HCT116 (cell line): ENCODE measurements around the gene ATG14. TPM values are rescaled to one million over a fixed set of nuclear protein-coding genes. Genes with fewer than 3 reads are reported as not detected.
A peak's percentile ranks its signal among the peaks of the same experiment; 100 is the strongest.

Experiments used
- ATAC-seq: fragments of 200-7000 bp; cut with Tn5 transposase; 2 replicates; pipeline ENCODE4 v1.9.1; 2020; ENCODE audit warnings: mild to moderate bottlenecking, moderate library complexity
- BruUV-seq: library from RNA; stranded (reverse); fragments of 400-500 nt; replicated peaks from 2 replicates; lab custom pipeline; 2021; lab: Mats Ljungman, UMichigan
- CTCF ChIA-PET: fragments of 300-600 bp; sonication (Branson Sonifier 250); formaldehyde crosslinking; loops from one replicate; lab custom pipeline; 2021; ENCODE audit warnings: antibody characterized with exemption; lab: Charles Lee
- POLR2A ChIA-PET: fragments of 300-600, 350-600 bp; sonication (Branson Sonifier 250); formaldehyde crosslinking; loops from one replicate; lab custom pipeline; 2021; ENCODE audit warnings: antibody characterized with exemption; lab: Charles Lee
- RAD21 ChIA-PET, 2 experiments: fragments of 300-600 bp; sonication (Branson Sonifier 250); formaldehyde crosslinking; loops; one replicate each; lab custom pipeline; 2023; ENCODE audit warnings: low total read pairs in 2 of 2; ENCODE audit not compliant: uncharacterized antibody in 2 of 2, unreplicated experiment in 2 of 2, low non-redundant PET in 1 of 2; lab: Charles Lee
- DNase-seq: peaks from one replicate; pipeline ENCODE4 v3.0.0-alpha.2; 2010; ENCODE audit warnings: low read depth, low spot score
- H2AFZ ChIP-seq: fragments of 200-600 bp; shearing (Covaris generic), sonication (generic); 2 replicates; pipeline ENCODE4 v1.6.1; 2017; ENCODE audit warnings: low read depth, mixed run types, mixed read lengths, antibody characterized with exemption, low read length; ENCODE audit not compliant: poor library complexity, severe bottlenecking
- H3K27ac ChIP-seq: 2 replicates; pipeline ENCODE4 v1.5.1; 2012; ENCODE audit warnings: low read depth, low read length
- H3K27me3 ChIP-seq: fragments of 200-600 bp; sonication (generic); 2 replicates; pipeline ENCODE4 v1.6.1; 2016; ENCODE audit warnings: mixed run types, low read length, mixed read lengths; ENCODE audit not compliant: insufficient read depth
- H3K36me3 ChIP-seq, 2 experiments: fragments of 200-500 bp in 1 of 2; fragments of 200-600 bp in 1 of 2; sonication (Bioruptor generic) in 1 of 2; sonication (generic) in 1 of 2; 2 replicates each; pipeline versions ENCODE4 v1.5.1 to v1.6.1; 2014 to 2016; ENCODE audit warnings: low read length in 2 of 2, inconsistent platforms in 1 of 2, mixed read lengths in 1 of 2, mixed run types in 1 of 2; ENCODE audit not compliant: insufficient read depth in 2 of 2, control insufficient read depth in 1 of 2
- H3K4me1 ChIP-seq, 2 experiments: fragments of 200-600 bp in 1 of 2; sonication (generic) in 1 of 2; 2 replicates each; pipeline versions ENCODE4 v1.5.1 to v1.6.1; 2012 to 2017; ENCODE audit warnings: low read length in 2 of 2, inconsistent platforms in 1 of 2, mild to moderate bottlenecking in 1 of 2, mixed read lengths in 1 of 2, mixed run types in 1 of 2, moderate library complexity in 1 of 2; ENCODE audit not compliant: insufficient read depth in 2 of 2, control insufficient read depth in 1 of 2
- H3K4me2 ChIP-seq: fragments of 200-600 bp; sonication (generic); 2 replicates; pipeline ENCODE4 v1.6.1; 2017; ENCODE audit warnings: mixed run types, low read length, mixed read lengths
- H3K4me3 ChIP-seq, 2 experiments: fragments of 200-600 bp in 1 of 2; sonication (generic) in 1 of 2; replicated peaks in 1 of 2; 2 replicates each; pipeline ENCODE4 v1.5.1; 2011 to 2016; ENCODE audit warnings: low read length in 2 of 2, control low read depth in 1 of 2, low read depth in 1 of 2, mild to moderate bottlenecking in 1 of 2, mixed read lengths in 1 of 2, mixed run types in 1 of 2
- H3K79me2 ChIP-seq: fragments of 200-600 bp; sonication (generic); 2 replicates; pipeline ENCODE4 v1.6.1; 2017; ENCODE audit warnings: mild to moderate bottlenecking, mixed run types, low read length, moderate library complexity, mixed read lengths; ENCODE audit not compliant: insufficient read depth
- H3K9ac ChIP-seq: fragments of 200-600 bp; sonication (generic); 2 replicates; pipeline ENCODE4 v1.6.1; 2016; ENCODE audit warnings: low read length, mixed read lengths
- H3K9me2 ChIP-seq: fragments of 200-600 bp; sonication (generic), shearing (Covaris generic); 2 replicates; pipeline ENCODE4 v1.6.1; 2017; ENCODE audit warnings: mixed run types, mild to moderate bottlenecking, moderate library complexity; ENCODE audit not compliant: insufficient read depth
- H3K9me3 ChIP-seq, 2 experiments: fragments of 200-500 bp in 1 of 2; fragments of 200-600 bp in 1 of 2; sonication (Bioruptor generic) in 1 of 2; sonication (generic) in 1 of 2; 2 replicates each; pipeline ENCODE4 v1.6.1; 2014 to 2017; ENCODE audit warnings: low read length in 2 of 2, mixed read lengths in 2 of 2, inconsistent platforms in 1 of 2, low read depth in 1 of 2, mild to moderate bottlenecking in 1 of 2, mixed run types in 1 of 2, moderate library complexity in 1 of 2; ENCODE audit not compliant: control insufficient read depth in 1 of 2, insufficient read depth in 1 of 2
- H4K20me1 ChIP-seq: fragments of 200-600 bp; sonication (generic), shearing (Covaris generic); 2 replicates; pipeline ENCODE4 v1.6.1; 2017; ENCODE audit warnings: mixed run types, mild to moderate bottlenecking, moderate library complexity; ENCODE audit not compliant: insufficient read depth
- CBX3 ChIP-seq: IDR thresholded peaks from 2 replicates; pipeline ENCODE4 v1.6.1; 2012; ENCODE audit warnings: low read depth
- EZH2phosphoT487 ChIP-seq: fragments of 200-600 bp; IDR thresholded peaks from 2 replicates; pipeline ENCODE4 v1.6.1; 2018; ENCODE audit warnings: antibody characterized with exemption, borderline replicate concordance
- POLR2AphosphoS5 ChIP-seq: IDR thresholded peaks from 2 replicates; pipeline ENCODE4 v1.6.1; 2011; ENCODE audit warnings: mild to moderate bottlenecking, low read depth, low read length, moderate library complexity
- RAD21 ChIP-seq: IDR thresholded peaks from 2 replicates; pipeline ENCODE4 v1.6.1; 2012; ENCODE audit warnings: low read depth, mild to moderate bottlenecking
- SP1 ChIP-seq: IDR thresholded peaks from 2 replicates; pipeline ENCODE4 v1.6.1; 2012; ENCODE audit warnings: low read depth
- ZNF274 ChIP-seq: fragments of 200-500 bp; sonication (Bioruptor generic); IDR thresholded peaks from 2 replicates; pipeline ENCODE4 v1.6.1; 2014; ENCODE audit warnings: mild to moderate bottlenecking, low read depth, low read length, inconsistent platforms
- intact Hi-C: fragments of 100-400 bp; cut with micrococcal nuclease; formaldehyde crosslinking; loops from 2 replicates; pipeline ENCODE4 v1.10.0; 2022
- total RNA-seq: library from RNA; stranded (reverse); gene quantifications from one replicate; pipeline ENCODE4 v1.2.1, GENCODE V29; 2021; ENCODE audit not compliant: unreplicated experiment
- TF ChIP-seq, protein P1 (sequence below), 3 experiments: fragments of 200-600 bp in 1 of 3; sonication (generic) in 1 of 3; IDR thresholded peaks in 2 of 3; conservative IDR thresholded peaks in 1 of 3; 2 replicates each; pipeline ENCODE4 v1.5.1; 2012 to 2017; ENCODE audit warnings: low read depth in 2 of 3, low read length in 2 of 3, antibody characterized with exemption in 1 of 3, borderline replicate concordance in 1 of 3, control low read depth in 1 of 3, mild to moderate bottlenecking in 1 of 3, mixed read lengths in 1 of 3, mixed run types in 1 of 3, moderate library complexity in 1 of 3; ENCODE audit not compliant: insufficient read depth in 1 of 3
- TF ChIP-seq, protein P2 (sequence below): IDR thresholded peaks from 2 replicates; pipeline ENCODE4 v1.6.1; 2012
- TF ChIP-seq, protein P3 (sequence below): IDR thresholded peaks from 2 replicates; pipeline ENCODE4 v1.6.1; 2011; ENCODE audit warnings: mild to moderate bottlenecking, low read length, moderate library complexity; ENCODE audit not compliant: insufficient replicate concordance; ENCODE audit errors: extremely low read depth

ATG14 gene
- total RNA-seq, 1 experiment from 2014 or later: 9.9 TPM

DNA sequence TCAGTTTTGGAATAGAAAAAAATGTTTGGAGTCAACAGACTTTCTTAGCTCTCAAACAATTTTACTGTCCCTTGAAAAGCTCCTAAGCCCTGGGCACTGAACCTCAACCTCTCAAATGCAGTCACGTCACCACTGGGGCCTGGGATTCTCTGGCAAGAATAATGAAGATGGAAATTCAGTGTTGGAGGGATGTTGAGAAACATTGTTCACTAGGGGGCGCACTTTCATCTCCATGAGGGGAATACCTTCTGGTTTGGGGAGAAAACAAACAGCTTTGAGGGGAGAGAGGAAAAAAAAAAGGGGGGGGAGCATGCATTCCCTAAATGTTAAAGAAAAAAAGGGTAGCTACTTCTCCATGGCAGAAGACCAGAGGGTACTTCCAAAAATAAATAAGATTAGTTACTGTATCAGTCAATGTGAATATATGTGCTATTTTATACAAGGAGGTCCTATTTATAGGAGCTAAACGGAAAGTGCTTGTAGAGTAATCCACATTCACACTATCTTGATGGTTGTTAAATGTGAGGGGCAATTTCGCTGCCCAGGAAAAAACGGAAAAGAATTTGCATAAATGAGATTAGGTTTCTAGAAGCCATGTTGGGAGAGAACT is 34.6 kb upstream of the ATG14 start:
- intact Hi-C loops: loop anchor here (2.0 to 10.0 kb wide), 3 partner anchors 135 to 409 kb away; partner anchors contain the start of gene KTN1
- peak overlapping the region; percentile 92 for H2AFZ ChIP-seq
- H3K9ac ChIP-seq: peak overlapping the region; percentile 64
- DNase-seq: peak; percentile 76
- RAD21 ChIA-PET: interaction anchor here (0.7 to 1.5 kb wide), 4 partner anchors 11 to 1028 kb away, joined by 3 to 6 read pairs (median 4); no protein-coding TSS in a partner anchor
- no peaks in the 10 kb centered on the region for H3K27me3 ChIP-seq
- H3K4me1 ChIP-seq: peaks cover 47 to 56% of the 10 kb centered on the region in 2 experiments
- no peaks in the 10 kb centered on the region for H3K9me3 ChIP-seq
- no TSS peak for BruUV-seq
- TF ChIP-seq, protein P1, sequence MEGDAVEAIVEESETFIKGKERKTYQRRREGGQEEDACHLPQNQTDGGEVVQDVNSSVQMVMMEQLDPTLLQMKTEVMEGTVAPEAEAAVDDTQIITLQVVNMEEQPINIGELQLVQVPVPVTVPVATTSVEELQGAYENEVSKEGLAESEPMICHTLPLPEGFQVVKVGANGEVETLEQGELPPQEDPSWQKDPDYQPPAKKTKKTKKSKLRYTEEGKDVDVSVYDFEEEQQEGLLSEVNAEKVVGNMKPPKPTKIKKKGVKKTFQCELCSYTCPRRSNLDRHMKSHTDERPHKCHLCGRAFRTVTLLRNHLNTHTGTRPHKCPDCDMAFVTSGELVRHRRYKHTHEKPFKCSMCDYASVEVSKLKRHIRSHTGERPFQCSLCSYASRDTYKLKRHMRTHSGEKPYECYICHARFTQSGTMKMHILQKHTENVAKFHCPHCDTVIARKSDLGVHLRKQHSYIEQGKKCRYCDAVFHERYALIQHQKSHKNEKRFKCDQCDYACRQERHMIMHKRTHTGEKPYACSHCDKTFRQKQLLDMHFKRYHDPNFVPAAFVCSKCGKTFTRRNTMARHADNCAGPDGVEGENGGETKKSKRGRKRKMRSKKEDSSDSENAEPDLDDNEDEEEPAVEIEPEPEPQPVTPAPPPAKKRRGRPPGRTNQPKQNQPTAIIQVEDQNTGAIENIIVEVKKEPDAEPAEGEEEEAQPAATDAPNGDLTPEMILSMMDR (IDR thresholded peaks at IDR 0.05 in 2 of 3, conservative IDR thresholded peaks at IDR 0.05 in 1 of 3; ENCODE audit: borderline replicate concordance in 1 of 3, insufficient read depth in 1 of 3, low read depth in 2 of 3, low read length in 2 of 3): peak; percentile 62 to 86 (median 69); a peak in 5 of 6 replicates
- TF ChIP-seq CBX3 (peak; percentile 50; the same call in 1 of the 2 replicates), EZH2phosphoT487 (no peak), SP1 (no peak), RAD21 (peak; percentile 82), POLR2AphosphoS5 (no peak), ZNF274 (no peak)
- TF ChIP-seq, protein P2, sequence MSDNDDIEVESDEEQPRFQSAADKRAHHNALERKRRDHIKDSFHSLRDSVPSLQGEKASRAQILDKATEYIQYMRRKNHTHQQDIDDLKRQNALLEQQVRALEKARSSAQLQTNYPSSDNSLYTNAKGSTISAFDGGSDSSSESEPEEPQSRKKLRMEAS: no peak
- TF ChIP-seq, protein P3, sequence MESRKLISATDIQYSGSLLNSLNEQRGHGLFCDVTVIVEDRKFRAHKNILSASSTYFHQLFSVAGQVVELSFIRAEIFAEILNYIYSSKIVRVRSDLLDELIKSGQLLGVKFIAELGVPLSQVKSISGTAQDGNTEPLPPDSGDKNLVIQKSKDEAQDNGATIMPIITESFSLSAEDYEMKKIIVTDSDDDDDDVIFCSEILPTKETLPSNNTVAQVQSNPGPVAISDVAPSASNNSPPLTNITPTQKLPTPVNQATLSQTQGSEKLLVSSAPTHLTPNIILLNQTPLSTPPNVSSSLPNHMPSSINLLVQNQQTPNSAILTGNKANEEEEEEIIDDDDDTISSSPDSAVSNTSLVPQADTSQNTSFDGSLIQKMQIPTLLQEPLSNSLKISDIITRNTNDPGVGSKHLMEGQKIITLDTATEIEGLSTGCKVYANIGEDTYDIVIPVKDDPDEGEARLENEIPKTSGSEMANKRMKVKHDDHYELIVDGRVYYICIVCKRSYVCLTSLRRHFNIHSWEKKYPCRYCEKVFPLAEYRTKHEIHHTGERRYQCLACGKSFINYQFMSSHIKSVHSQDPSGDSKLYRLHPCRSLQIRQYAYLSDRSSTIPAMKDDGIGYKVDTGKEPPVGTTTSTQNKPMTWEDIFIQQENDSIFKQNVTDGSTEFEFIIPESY: no peak
- H3K27ac ChIP-seq: peak overlapping the region; percentile 99
- peak overlapping the region; percentile 70 for H3K4me2 ChIP-seq
- H3K9me2 ChIP-seq: no peaks in the 10 kb centered on the region
- H3K36me3 ChIP-seq: no peaks in the 10 kb centered on the region
- CTCF ChIA-PET: interaction anchor here (0.6 to 2.9 kb wide), 41 partner anchors 8 to 1041 kb away, joined by 3 to 17 read pairs (median 4); partner anchors contain the start of gene KTN1
- H4K20me1 ChIP-seq: no peaks in the 10 kb centered on the region
- no peaks in the 10 kb centered on the region for H3K79me2 ChIP-seq
- H3K4me3 ChIP-seq: peak overlapping the region in 1 of 2 experiments; percentile 34; a peak in 2 of 4 replicates
- ATAC-seq: peak; percentile 29
- POLR2A ChIA-PET: interaction anchor here (0.7 to 2.9 kb wide), 6 partner anchors 8 to 139 kb away, joined by 3 to 11 read pairs (median 3); no protein-coding TSS in a partner anchor
